HAP-1 (cell line): ENCODE data around the gene CYTH1.
"Not testable (repeated sequence)": the region's sequence is repeated elsewhere in the genome, so short reads cannot be mapped to it uniquely, and the experiment has no call there.

ENCODE experiments used
- DNase-seq, 2 experiments: peaks; one replicate each; pipeline ENCODE4 v3.0.0-alpha.2; 2016 to 2020; ENCODE audit warnings: low spot score in 2 of 2
- H3K27me3 ChIP-seq: fragments of 250-450 bp; sonication (Bioruptor Pico); 2 replicates; pipeline ENCODE4 v1.5.1; 2020; ENCODE audit warnings: low read depth, mild to moderate bottlenecking, moderate library complexity
- H3K36me3 ChIP-seq: fragments of 250-450 bp; sonication (Bioruptor Pico); replicated peaks from 2 replicates; pipeline ENCODE4 v1.5.1; 2020; ENCODE audit warnings: mild to moderate bottlenecking
- H3K4me1 ChIP-seq: fragments of 250-450 bp; sonication (Bioruptor Pico); 2 replicates; pipeline ENCODE4 v1.5.1; 2020; ENCODE audit warnings: mild to moderate bottlenecking
- H3K4me3 ChIP-seq: fragments of 250-450 bp; sonication (Bioruptor Pico); 2 replicates; pipeline ENCODE4 v1.5.1; 2020; ENCODE audit warnings: mild to moderate bottlenecking, moderate library complexity
- H3K9me3 ChIP-seq: fragments of 250-450 bp; sonication (Bioruptor Pico); 2 replicates; pipeline ENCODE4 v1.5.1; 2020; ENCODE audit warnings: mild to moderate bottlenecking, moderate library complexity
- in situ Hi-C: fragments of 300-500 bp; cut with MboI; formaldehyde crosslinking; loops from 3 replicates; pipeline ENCODE4 v1.14.3; 2020; ENCODE audit warnings: low sequenced_read_pairs, inconsistent platforms, mixed read lengths

The CYTH1 gene

GRCh38 chr17:78751447-78752161 is 30.5 kb downstream of the CYTH1 start:
- no peaks in the 10 kb centered on the region for H3K36me3 ChIP-seq
- in situ Hi-C loops, result no loop called here
- H3K4me1 ChIP-seq, result no peaks in the 10 kb centered on the region
- H3K9me3 ChIP-seq, result no peaks in the 10 kb centered on the region
- no peak for DNase-seq
- H3K27me3 ChIP-seq, result no peaks in the 10 kb centered on the region
- H3K4me3 ChIP-seq, result no peak overlapping the region

GRCh38 chr17:78751000-78751399 is 31.1 kb downstream of the CYTH1 start:
- DNase-seq, H3K9me3 ChIP-seq, H3K27me3 ChIP-seq, in situ Hi-C loops, H3K36me3 ChIP-seq, H3K4me1 ChIP-seq, H3K4me3 ChIP-seq: not testable (repeated sequence)

- H3K4me1 ChIP-seq, result no peaks in the 10 kb centered on the region
- DNase-seq, result no peak
- no peaks in the 10 kb centered on the region for H3K9me3 ChIP-seq
- no peaks in the 10 kb centered on the region for H3K27me3 ChIP-seq
- in situ Hi-C loops, result no loop called here
- no peaks in the 10 kb centered on the region for H3K36me3 ChIP-seq
- no peak overlapping the region for H3K4me3 ChIP-seq
These were observed 33.2 kb downstream of the CYTH1 start for GRCh38 chr17:78748730-78749317.

GRCh38 chr17:78748048-78748729 is 33.9 kb downstream of the CYTH1 start:
- H3K36me3 ChIP-seq, result no peaks in the 10 kb centered on the region

GRCh38 chr17:78747488-78747887 is 34.6 kb downstream of the CYTH1 start:
- in situ Hi-C loops, result no loop called here
- Histone ChIP-seq H3K4me3 (no peak overlapping the region), H3K27me3 (no peaks in the 10 kb centered on the region), H3K9me3 (no peaks in the 10 kb centered on the region), H3K4me1 (no peaks in the 10 kb centered on the region), H3K36me3 (no peaks in the 10 kb centered on the region)
- DNase-seq, result no peak

More at GRCh38 chr17:78748048-78748729, 33.9 kb downstream of the CYTH1 start:
- in situ Hi-C loops, result no loop called here
- Histone ChIP-seq H3K9me3 (no peaks in the 10 kb centered on the region), H3K4me1 (no peaks in the 10 kb centered on the region), H3K4me3 (no peak overlapping the region), H3K27me3 (no peaks in the 10 kb centered on the region)
- DNase-seq, result no peak

GRCh38 chr17:78746949-78747269 is 35.2 kb downstream of the CYTH1 start:
- Histone ChIP-seq H3K27me3 (no peaks in the 10 kb centered on the region), H3K4me1 (no peaks in the 10 kb centered on the region)

GRCh38 chr17:78746263-78746948 is 35.7 kb downstream of the CYTH1 start:
- Histone ChIP-seq H3K4me1 (no peaks in the 10 kb centered on the region), H3K36me3 (no peaks in the 10 kb centered on the region), H3K27me3 (no peaks in the 10 kb centered on the region), H3K9me3 (no peaks in the 10 kb centered on the region), H3K4me3 (no peak overlapping the region)
- in situ Hi-C loops, result no loop called here
- no peak for DNase-seq

More at GRCh38 chr17:78746949-78747269, 35.2 kb downstream of the CYTH1 start:
- no peak overlapping the region for H3K4me3 ChIP-seq
- H3K9me3 ChIP-seq, result no peaks in the 10 kb centered on the region
- DNase-seq, result no peak
- no peaks in the 10 kb centered on the region for H3K36me3 ChIP-seq
- in situ Hi-C loops, result no loop called here

- in situ Hi-C loops, result no loop called here
- H3K27me3 ChIP-seq, result no peaks in the 10 kb centered on the region
- H3K4me1 ChIP-seq, result no peaks in the 10 kb centered on the region
- H3K4me3 ChIP-seq, result no peak overlapping the region
- no peaks in the 10 kb centered on the region for H3K9me3 ChIP-seq
- no peaks in the 10 kb centered on the region for H3K36me3 ChIP-seq
- peak; percentile 27 to 61 for DNase-seq
These were observed 36.5 kb downstream of the CYTH1 start for GRCh38 chr17:78745407-78746088.

GRCh38 chr17:78742901-78743300 is 39.2 kb downstream of the CYTH1 start:
- DNase-seq, result no peak
- no peaks in the 10 kb centered on the region for H3K36me3 ChIP-seq
- H3K9me3 ChIP-seq, result no peaks in the 10 kb centered on the region
- in situ Hi-C loops, result no loop called here
- no peaks in the 10 kb centered on the region for H3K4me1 ChIP-seq
- no peaks in the 10 kb centered on the region; the same call in 1 of the 2 replicates for H3K27me3 ChIP-seq
- no peak overlapping the region for H3K4me3 ChIP-seq

- no peak overlapping the region for H3K4me3 ChIP-seq
These were observed 40.3 kb downstream of the CYTH1 start for GRCh38 chr17:78741644-78742284.

GRCh38 chr17:78739331-78739931 is 42.6 kb downstream of the CYTH1 start:
- in situ Hi-C loops, result no loop called here
- H3K9me3 ChIP-seq, result no peaks in the 10 kb centered on the region
- peaks cover 7% of the 10 kb centered on the region; the same call in 1 of the 2 replicates for H3K4me1 ChIP-seq
- no peaks in the 10 kb centered on the region; the same call in 1 of the 2 replicates for H3K27me3 ChIP-seq
- H3K4me3 ChIP-seq, result no peak overlapping the region
- H3K36me3 ChIP-seq, result no peaks in the 10 kb centered on the region
- no peak for DNase-seq

More at GRCh38 chr17:78741644-78742284, 40.3 kb downstream of the CYTH1 start:
- Histone ChIP-seq H3K27me3 (no peaks in the 10 kb centered on the region; the same call in 1 of the 2 replicates), H3K9me3 (no peaks in the 10 kb centered on the region), H3K36me3 (no peaks in the 10 kb centered on the region), H3K4me1 (peaks cover 7% of the 10 kb centered on the region; the same call in 1 of the 2 replicates)
- DNase-seq, result no peak
- in situ Hi-C loops, result no loop called here

- no peak overlapping the region for H3K4me3 ChIP-seq
- in situ Hi-C loops, result no loop called here
- no peaks in the 10 kb centered on the region for H3K9me3 ChIP-seq
- H3K27me3 ChIP-seq, result no peaks in the 10 kb centered on the region; the same call in 1 of the 2 replicates
- no peak for DNase-seq
- no peaks in the 10 kb centered on the region for H3K36me3 ChIP-seq
- H3K4me1 ChIP-seq, result peaks cover 7% of the 10 kb centered on the region; the same call in 1 of the 2 replicates
These were observed 43.4 kb downstream of the CYTH1 start for GRCh38 chr17:78738698-78739097.
